NCI-H460 (cell line): Measurements from ENCODE around the gene RAB3IL1. TPM values are rescaled to one million over a fixed set of nuclear protein-coding genes. Genes with fewer than 3 reads are reported as not detected.
"Not testable (repeated sequence)": the region's sequence is repeated elsewhere in the genome, so short reads cannot be mapped to it uniquely, and the experiment has no call there.

Experiments
- DNase-seq: peaks from one replicate; pipeline ENCODE4 v3.0.0-alpha.2; 2016; ENCODE audit warnings: low read depth; ENCODE audit errors: extremely low read depth
- polyA plus RNA-seq: library from polyadenylated mRNA; depleted of rRNA; stranded (reverse); fragments of >200 nt; gene quantifications from 2 replicates; pipeline ENCODE4 v1.2.3, GENCODE V29; 2014; cell fraction: nucleus; rRNA removed
- total RNA-seq: library from RNA; depleted of rRNA; stranded (reverse); fragments of >200 nt; shearing (Covaris generic); gene quantifications from 2 replicates; pipeline ENCODE4 v1.2.3, GENCODE V29; 2014; rRNA removed

RAB3IL1 gene
- 3.2 and 4.6 TPM in 2 replicates for total RNA-seq
- polyA plus RNA-seq: 4.0 and 8.2 TPM in 2 replicates

DNA sequence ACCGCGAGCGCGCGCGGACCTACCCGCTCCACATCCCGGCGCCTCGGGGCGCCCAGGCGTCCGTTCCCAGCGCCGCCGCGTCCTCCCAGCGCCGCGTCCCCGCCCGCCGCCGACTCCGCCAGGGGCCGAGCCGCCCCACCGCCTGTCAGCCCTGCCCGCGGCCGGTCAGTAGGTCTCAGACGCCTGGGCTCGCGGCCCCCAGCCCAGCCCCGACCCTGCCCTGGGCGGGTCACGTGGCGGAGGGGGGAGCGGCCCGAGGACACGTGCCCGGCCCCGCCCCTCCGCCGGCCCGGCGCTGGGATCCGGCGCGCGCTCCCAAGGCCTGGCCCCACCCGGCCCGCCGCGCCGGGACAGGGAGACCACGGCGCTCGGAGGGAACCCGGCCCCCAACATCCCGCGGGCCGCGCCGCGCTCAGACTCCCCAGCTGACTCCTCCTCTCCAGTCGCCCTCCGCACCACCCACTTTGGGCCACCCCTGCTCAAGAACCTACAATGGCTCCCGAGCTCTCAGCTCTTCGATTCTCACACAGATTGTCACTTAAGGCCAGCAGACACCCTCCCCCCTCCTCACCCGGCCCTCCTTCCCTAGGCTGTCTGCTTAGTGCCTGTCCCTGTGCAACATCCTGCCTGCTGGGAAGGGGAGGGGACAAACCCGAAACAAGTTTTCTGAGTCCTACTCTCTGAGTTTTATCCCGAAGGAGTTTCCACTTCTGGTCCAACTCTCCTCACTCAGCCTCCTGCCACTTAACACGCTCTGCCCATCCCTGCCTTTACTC is at the start of gene RAB3IL1:
Gene RAB3IL1, minus strand, starts transcription at position 233 of the 776 bp plus-strand sequence. Its CDS starts 199 bp downstream, at position 34.
- DNase-seq: no peak

- no peak for DNase-seq
These were observed 49.4 kb upstream of the RAB3IL1 start for GRCh38 chr11:61966734-61967115.

DNA sequence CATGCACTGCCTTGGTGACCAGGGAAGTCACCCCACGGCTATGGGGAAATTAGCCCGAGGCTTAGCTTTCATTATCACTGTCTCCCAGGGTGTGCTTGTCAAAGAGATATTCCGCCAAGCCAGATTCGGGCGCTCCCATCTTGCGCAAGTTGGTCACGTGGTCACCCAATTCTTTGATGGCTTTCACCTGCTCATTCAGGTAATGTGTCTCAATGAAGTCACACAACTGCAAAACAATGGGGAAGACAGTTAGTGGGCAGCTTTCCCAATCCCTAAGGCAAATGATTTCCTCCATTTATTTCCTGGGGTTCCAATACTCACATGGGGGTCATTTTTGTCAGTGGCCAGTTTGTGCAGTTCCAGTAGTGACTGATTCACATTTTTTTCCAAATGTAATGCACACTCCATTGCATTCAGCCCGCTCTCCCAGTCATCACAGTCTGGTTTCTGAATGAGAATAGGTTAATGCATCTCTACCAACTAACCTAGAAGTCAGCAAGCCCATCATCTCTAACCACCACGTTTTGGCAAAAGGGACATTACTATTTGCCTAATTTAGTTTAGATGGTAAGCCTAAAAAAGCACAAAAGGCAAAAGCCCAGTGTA is 47.4 kb upstream of the RAB3IL1 start:
- DNase-seq: not testable (repeated sequence)

DNA sequence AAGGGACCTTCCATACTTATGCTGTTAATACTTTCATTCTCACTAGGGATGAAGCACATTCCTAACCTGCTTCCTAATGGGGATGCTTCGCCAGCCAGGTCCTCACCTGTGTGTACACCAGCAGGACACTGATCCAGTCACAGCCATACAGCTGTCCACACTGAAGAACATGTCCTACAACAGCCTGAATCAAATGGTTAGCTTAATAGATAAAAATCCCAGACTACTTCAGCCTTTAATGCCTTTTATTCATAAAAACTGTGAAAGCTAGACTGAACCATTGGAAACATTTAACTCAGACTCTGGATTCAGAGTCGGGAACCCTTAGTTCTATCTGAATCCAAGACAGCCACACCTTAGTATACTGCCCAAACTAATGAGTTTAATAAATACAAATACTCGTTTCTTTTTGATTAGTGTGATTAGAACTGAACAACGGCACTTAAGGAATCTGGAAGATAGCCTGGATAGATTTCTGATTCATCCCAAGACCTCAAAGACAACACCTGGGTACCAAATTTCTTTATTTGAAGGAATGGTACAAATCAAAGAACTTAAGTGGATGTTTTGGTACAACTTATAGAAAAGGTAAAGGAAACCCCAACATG is 46.8 kb upstream of the RAB3IL1 start:
- DNase-seq: no peak

DNA sequence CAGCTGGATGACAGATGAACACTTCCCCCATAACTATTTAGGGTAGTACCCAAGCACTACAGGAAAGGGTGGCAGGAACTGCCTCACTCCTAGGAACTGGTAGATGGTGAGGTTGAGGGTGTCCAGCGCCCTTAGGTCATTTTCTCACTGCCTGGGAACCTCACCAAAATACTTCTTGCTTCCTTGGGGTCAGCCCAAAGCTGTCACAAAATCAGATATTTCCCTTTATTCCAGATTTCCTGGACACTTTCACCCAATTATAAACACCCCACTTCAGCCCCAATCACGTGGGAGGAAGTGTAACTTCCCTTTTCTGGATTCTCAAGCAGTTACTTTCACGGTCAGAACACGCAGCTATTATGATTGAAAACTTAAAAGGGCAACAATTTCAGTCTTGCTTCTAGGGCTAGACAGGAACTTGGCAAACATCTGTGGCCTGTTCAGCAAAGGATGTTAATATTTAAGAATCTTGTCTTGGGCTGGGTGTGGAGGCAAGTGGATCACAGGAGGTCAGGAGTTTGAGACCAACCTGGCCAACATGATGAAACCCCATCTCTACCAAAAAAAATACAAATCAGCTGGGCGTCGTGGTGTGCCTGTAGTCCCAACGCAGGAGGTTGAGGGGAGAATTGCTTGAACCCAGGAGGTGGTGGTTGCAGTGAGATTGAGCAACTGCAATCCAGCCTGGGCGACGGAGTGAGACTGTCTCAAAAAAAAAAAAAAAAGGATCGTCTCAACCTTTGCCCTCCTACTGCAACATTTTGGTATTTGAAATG is 46.1 kb upstream of the RAB3IL1 start:
- no peak for DNase-seq

DNA sequence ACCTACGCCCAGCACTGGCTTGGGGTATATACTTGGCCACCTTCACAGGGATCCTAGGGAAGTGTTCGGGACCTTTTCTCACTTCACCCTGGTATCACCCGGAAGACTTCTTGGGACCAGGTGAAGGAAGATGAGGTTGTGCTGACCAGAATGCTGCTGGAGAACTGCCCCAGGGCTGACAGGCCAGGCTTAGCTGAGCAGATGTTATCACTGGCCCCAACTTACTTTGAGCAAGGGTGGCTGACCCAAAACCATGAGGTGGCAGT is 45.6 kb upstream of the RAB3IL1 start:
- no peak for DNase-seq

DNA sequence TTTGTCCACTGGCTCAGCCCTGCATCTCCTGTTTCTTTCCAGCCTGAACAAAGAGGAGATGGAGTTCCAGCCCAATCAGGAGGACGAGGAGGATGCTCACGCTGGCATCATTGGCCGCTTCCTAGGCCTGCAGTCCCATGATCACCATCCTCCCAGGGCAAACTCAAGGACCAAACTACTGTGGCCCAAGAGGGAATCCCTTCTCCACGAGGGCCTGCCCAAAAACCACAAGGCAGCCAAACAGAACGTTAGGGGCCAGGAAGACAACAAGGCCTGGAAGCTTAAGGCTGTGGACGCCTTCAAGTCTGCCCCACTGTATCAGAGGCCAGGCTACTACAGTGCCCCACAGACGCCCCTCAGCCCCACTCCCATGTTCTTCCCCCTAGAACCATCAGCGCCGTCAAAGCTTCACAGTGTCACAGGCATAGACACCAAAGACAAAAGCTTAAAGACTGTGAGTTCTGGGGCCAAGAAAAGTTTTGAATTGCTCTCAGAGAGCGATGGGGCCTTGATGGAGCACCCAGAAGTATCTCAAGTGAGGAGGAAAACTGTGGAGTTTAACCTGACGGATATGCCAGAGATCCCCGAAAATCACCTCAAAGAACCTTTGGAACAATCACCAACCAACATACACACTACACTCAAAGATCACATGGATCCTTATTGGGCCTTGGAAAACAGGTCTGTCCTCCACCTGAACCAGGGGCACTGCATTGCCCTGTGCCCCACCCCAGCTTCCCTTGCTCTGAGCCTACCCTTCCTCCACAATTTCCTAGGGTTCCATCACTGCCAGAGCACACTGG is 45.0 kb upstream of the RAB3IL1 start:
- no peak for DNase-seq

DNA sequence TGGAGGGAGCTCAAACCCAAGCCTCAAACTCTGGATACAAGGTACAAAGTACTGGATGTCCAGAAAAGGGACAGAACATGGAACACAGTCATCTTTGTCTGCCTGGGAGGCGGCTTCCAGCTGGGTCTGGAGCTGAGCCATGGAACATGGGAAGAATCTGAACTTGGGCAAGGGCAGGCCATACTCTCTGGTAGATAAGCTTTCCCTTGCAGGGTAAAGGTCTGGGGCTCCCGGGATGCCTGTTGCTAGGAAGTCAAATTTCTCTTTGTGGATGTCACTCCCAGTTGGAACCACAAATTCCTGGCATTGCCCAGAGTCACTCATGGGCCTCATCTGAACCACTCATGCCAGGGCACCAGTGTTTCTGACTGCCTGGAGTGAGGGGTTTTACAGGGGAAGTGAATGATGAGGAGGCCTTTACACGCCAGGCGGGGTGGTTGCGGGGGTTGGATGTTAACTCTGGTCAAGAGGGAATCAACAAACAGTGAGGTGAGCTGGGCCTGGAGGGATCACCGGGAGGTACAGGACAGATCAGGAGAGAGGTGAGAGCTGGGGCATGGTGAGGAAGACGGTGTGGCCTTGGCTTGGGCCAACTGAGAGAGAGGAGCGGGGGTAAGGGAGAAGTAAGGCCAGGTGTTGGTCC is 44.3 kb upstream of the RAB3IL1 start:
- no peak for DNase-seq

DNA sequence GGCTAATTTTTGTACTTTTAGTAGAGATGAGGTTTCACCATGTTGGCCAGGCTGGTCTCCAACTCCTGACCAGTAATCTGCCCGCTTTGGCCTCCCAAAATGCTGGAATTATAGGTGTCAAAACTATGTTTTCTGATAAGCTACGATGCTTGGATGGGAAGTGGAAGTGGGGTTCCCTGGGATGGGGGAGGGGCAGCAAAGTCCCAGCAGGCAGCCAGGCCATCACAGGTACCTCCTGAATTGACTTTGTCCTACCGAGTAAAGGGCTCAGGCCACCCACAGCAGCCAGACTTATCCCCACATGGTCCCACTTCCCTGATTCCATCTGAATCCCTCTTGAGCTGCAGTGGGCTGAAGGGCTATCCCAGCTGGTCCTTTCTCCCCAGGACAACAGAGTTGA is 43.2 kb upstream of the RAB3IL1 start:
- no peak for DNase-seq

GRCh38 chr11:61959678-61960077 is 42.3 kb upstream of the RAB3IL1 start:
- DNase-seq: no peak

DNA sequence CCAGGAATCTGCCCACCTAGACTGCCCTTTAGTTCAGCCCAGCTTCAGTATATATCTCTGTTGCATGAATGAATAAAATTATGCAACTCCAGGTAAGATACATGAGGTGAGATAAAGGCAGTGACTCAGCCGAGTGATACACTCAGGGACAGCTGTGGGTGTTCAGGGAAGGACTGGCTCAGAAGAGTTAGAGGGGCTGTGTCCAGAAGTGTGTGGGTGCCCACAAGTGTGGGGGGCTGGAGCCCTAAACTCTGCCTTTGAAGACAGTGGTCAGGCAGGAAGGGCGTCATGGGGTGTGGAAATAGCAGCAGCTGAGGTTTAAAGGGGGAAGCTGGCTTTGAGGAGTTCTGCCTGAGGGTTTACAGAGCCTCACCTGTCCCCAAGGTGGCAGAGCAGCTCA is 41.7 kb upstream of the RAB3IL1 start:
- DNase-seq: no peak

DNA sequence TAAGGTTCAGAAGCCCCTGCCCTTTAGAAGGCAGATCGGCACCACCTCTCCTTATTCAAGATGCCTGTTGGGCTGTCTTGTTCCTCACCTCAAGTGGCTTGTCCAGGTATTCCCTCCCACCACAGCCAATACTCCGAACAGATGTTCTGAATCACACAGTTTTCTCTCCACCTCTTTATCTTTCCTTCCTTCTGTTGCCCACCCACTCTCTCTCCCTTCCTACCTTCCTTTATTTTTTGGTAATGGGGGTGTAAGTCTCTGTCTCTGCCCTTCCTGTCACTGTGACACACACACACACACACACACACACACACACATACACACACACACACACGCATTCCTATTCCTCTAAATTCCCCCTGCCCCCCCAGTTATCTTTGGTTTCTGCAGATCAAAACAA is 41.2 kb upstream of the RAB3IL1 start:
- DNase-seq: no peak

DNA sequence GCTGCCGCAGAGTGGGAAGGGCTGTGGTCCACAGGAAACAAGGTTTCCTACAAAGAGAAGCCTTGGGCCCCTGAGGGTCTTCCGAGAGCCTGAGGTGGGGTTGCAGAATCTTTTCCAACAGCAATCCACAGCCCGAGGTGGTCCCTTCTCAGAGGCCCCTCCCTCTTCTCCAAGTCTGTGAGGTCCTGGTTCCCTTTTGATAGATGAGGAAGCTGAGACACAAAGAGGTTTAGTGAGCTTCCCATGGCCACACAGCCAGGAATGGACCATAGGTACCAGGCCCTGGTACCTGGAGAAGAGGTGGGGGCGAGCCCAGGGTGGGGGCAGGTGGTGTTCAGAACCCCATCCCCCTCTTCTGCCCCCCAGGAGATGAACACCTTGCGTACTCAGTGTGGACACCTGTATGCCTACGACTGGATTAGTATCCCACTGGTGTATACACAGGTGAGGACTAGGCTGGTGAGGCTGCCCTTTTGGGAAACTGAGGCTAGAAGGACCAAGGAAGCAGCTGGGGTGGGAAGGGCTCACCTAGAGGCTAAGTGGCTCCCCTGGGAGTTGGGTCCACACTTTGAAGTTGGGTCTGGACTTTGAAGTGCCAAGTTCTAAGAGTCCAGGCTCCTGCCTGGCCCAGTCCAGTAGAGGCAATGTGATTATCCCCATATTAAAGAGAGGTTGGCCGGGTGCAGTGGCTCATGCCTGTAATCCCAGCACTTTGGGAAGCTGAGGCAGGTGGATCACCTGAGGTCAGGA is 39.8 kb upstream of the RAB3IL1 start:
- no peak for DNase-seq

GRCh38 chr11:61956191-61957020 is 39.0 kb upstream of the RAB3IL1 start:
- no peak for DNase-seq

DNA sequence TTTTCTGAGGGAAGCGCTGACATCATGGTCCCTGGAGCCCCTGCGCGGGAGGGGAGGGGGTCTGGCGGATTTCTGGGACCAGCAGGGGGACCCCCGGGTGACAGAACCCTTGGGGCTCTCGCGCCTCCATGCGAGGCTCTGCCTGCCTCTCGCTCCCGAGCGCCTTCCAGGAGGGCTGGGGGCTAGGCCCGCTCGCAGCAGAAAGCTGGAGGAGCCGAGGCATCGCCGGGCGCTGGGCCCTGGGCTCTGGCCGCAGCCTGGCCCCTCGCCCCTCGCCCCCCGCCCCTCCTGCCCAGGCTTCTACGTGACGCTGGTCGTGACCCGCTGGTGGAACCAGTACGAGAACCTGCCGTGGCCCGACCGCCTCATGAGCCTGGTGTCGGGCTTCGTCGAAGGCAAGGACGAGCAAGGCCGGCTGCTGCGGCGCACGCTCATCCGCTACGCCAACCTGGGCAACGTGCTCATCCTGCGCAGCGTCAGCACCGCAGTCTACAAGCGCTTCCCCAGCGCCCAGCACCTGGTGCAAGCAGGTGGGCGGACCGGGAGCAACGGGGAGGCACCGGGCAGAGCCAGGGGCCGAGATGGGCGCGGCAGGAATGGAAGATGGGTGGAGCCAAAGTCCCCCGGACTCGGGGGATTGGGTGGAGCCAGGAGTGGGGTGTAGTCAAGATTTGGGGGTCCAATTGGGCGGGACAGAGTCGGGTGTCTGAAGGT is 38.2 kb upstream of the RAB3IL1 start:
- DNase-seq: no peak

GRCh38 chr11:61954851-61955421 is 37.6 kb upstream of the RAB3IL1 start:
- DNase-seq: no peak

GRCh38 chr11:61954106-61954850 is 36.9 kb upstream of the RAB3IL1 start:
- no peak for DNase-seq
